ENCODE measurements around the gene DACT2.

Gene DACT2

GRCh38 chr6:168256940-168257339, 62.6 kb downstream of the DACT2 start:
- DNase-seq, result no peak

All from inflammatory macrophage treated with lipopolysaccharide for 4 hours (primary cell).